Transverse colon (tissue), 3 donors: ENCODE data around the gene KLHL9.

ENCODE experiments used
- CTCF ChIP-seq, 5 experiments: fragments of 200-600 bp in 3 of 5; fragments of 450-650 bp in 2 of 5; sonication (generic) in 3 of 5; IDR thresholded peaks; 1 replicate in 2 of 5; 2 replicates in 3 of 5; pipeline ENCODE4 v1.5.1; 2016 to 2017; ENCODE audit warnings: antibody characterized with exemption in 5 of 5, inconsistent platforms in 3 of 5, mild to moderate bottlenecking in 2 of 5, moderate library complexity in 1 of 5
- EP300 ChIP-seq: sonication (generic); formaldehyde crosslinking; IDR thresholded peaks from one replicate; pipeline ENCODE4 v1.6.1; 2017; ENCODE audit warnings: antibody characterized with exemption, low read depth

GRCh38 chr9:21281275-21281674 lies 53.9 kb downstream of the KLHL9 start:
- TF ChIP-seq CTCF (IDR thresholded peaks at IDR 0.05) (no peak), EP300 (no peak)
